CD4-positive, alpha-beta T cell treated with Interleukin-17A for 4 hours (primary cell): ENCODE measurements around the gene SMYD4.
"Not testable (repeated sequence)": the region's sequence is repeated elsewhere in the genome, so short reads cannot be mapped to it uniquely, and the experiment has no call there.

ENCODE experiments used
- DNase-seq: peaks from one replicate; pipeline ENCODE4 v3.0.0-alpha.2; 2020; ENCODE audit warnings: mixed read lengths

SMYD4 gene

GRCh38 chr17:1753767-1754429, 75.8 kb downstream of the SMYD4 start:
- DNase-seq = no peak

- no peak for DNase-seq
Observed at GRCh38 chr17:1752425-1753262, 77.1 kb downstream of the SMYD4 start.

- no peak for DNase-seq
Observed at GRCh38 chr17:1750628-1751027, 79.1 kb downstream of the SMYD4 start.

- no peak for DNase-seq
Observed at GRCh38 chr17:1746975-1747543, 82.6 kb downstream of the SMYD4 start.

GRCh38 chr17:1745513-1746020, 84.1 kb downstream of the SMYD4 start:
- DNase-seq = no peak

GRCh38 chr17:1744551-1745512, 84.9 kb downstream of the SMYD4 start:
- DNase-seq = no peak

- no peak for DNase-seq
Observed at GRCh38 chr17:1743088-1743439, 86.6 kb downstream of the SMYD4 start.

GRCh38 chr17:1742371-1743087, 87.2 kb downstream of the SMYD4 start, which contains the start of gene SERPINF2:
SERPINF2 (plus strand) TSS chr17:1742871; CDS start chr17:1744996, 2,125 bp downstream.
- no peak for DNase-seq

GRCh38 chr17:1741899-1742298, 87.8 kb downstream of the SMYD4 start:
- DNase-seq = not testable (repeated sequence)

- DNase-seq = no peak
Observed at GRCh38 chr17:1737531-1738291, 92.0 kb downstream of the SMYD4 start.

- no peak for DNase-seq
Observed at GRCh38 chr17:1736348-1737281, 93.1 kb downstream of the SMYD4 start.

- no peak for DNase-seq
Observed at GRCh38 chr17:1735834-1736347, 93.8 kb downstream of the SMYD4 start.

- no peak for DNase-seq
Observed at GRCh38 chr17:1735418-1735817, 94.3 kb downstream of the SMYD4 start.

GRCh38 chr17:1733759-1734158, 95.9 kb downstream of the SMYD4 start:
- no peak for DNase-seq

- DNase-seq = no peak
Observed at GRCh38 chr17:1732833-1733321, 96.8 kb downstream of the SMYD4 start.

GRCh38 chr17:1732241-1732832, 97.4 kb downstream of the SMYD4 start:
- no peak for DNase-seq

GRCh38 chr17:1731194-1731506, 98.6 kb downstream of the SMYD4 start:
- no peak for DNase-seq

GRCh38 chr17:1730326-1731193, 99.1 kb downstream of the SMYD4 start:
- DNase-seq = no peak
